Retinal pigment epithelial cell (primary cell): ENCODE measurements around the gene APOA5.

Experiments
- DNase-seq: peaks from one replicate; pipeline ENCODE4 v3.0.0-alpha.2; 2010; ENCODE audit warnings: low read depth
- H3K4me3 ChIP-seq: 2 replicates; pipeline ENCODE4 v1.5.1; 2011; ENCODE audit warnings: mild to moderate bottlenecking, low read length, control low read depth, moderate library complexity
- CTCF ChIP-seq: conservative IDR thresholded peaks from 2 replicates; pipeline ENCODE4 v1.5.1; 2011; ENCODE audit warnings: low read depth, low read length, control low read depth, inconsistent platforms

APOA5 gene

GRCh38 chr11:116788975-116789374, 2.7 kb downstream of the APOA5 start:
- TF ChIP-seq CTCF, result no peak
- no peak overlapping the region for H3K4me3 ChIP-seq
- DNase-seq, result no peak

GRCh38 chr11:116788534-116788933, 3.1 kb downstream of the APOA5 start:
- H3K4me3 ChIP-seq, result peak overlapping the region; percentile 93
- no peak for TF ChIP-seq CTCF
- no peak for DNase-seq

- DNase-seq, result no peak
- TF ChIP-seq CTCF, result no peak
- H3K4me3 ChIP-seq, result peak within 1 kb of the TSS; percentile 93
Measured at GRCh38 chr11:116787786-116788486, 3.7 kb downstream of the APOA5 start, which contains the start of gene ZPR1. ZPR1 (minus strand) TSS chr11:116788023; CDS start chr11:116787990, 33 bp downstream.

GRCh38 chr11:116787436-116787785, 4.3 kb downstream of the APOA5 start:
- TF ChIP-seq CTCF, result no peak
- no peak for DNase-seq
- peak overlapping the region; percentile 93 for H3K4me3 ChIP-seq

GRCh38 chr11:116786966-116787365, 4.7 kb downstream of the APOA5 start:
- H3K4me3 ChIP-seq, result peak overlapping the region; percentile 93
- no peak for TF ChIP-seq CTCF
- no peak for DNase-seq

- no peak for DNase-seq
- no peak overlapping the region for H3K4me3 ChIP-seq
- TF ChIP-seq CTCF, result no peak
Measured at GRCh38 chr11:116786326-116786725, 5.4 kb downstream of the APOA5 start.

- H3K4me3 ChIP-seq, result no peak overlapping the region
- TF ChIP-seq CTCF, result no peak
- no peak for DNase-seq
Measured at GRCh38 chr11:116782728-116783127, 9.0 kb downstream of the APOA5 start.
